RPMI8226 (cell line): ENCODE results near the gene GMFB.

Source experiments
- DNase-seq: peaks from one replicate; pipeline ENCODE4 v3.0.0-alpha.2; 2015

GMFB gene

GRCh38 chr14:54488646-54489317 is at the start of gene GMFB:
GMFB (minus strand) TSS chr14:54488980; CDS start chr14:54488927, 53 bp downstream.
- DNase-seq: peak; percentile 89

GRCh38 chr14:54538055-54538454 is 49.3 kb upstream of the GMFB start:
- DNase-seq: no peak

GRCh38 chr14:54537651-54538050 is 48.9 kb upstream of the GMFB start:
- no peak for DNase-seq

- no peak for DNase-seq
These were observed 46.9 kb upstream of the GMFB start for GRCh38 chr14:54535646-54536045.

GRCh38 chr14:54535126-54535525 is 46.3 kb upstream of the GMFB start:
- no peak for DNase-seq

GRCh38 chr14:54533100-54533499 is 44.3 kb upstream of the GMFB start:
- DNase-seq: no peak

- DNase-seq: no peak
These were observed 43.6 kb upstream of the GMFB start for GRCh38 chr14:54532111-54533012.

- no peak for DNase-seq
These were observed 41.0 kb upstream of the GMFB start for GRCh38 chr14:54529811-54530210.

GRCh38 chr14:54528973-54529372 is 40.2 kb upstream of the GMFB start:
- DNase-seq: no peak

GRCh38 chr14:54524410-54524809 is 35.6 kb upstream of the GMFB start:
- DNase-seq: no peak

- no peak for DNase-seq
These were observed 27.9 kb upstream of the GMFB start for GRCh38 chr14:54516709-54517108.

- no peak for DNase-seq
These were observed 26.9 kb upstream of the GMFB start for GRCh38 chr14:54515670-54516069.

- DNase-seq: no peak
These were observed 23.6 kb upstream of the GMFB start for GRCh38 chr14:54512393-54512792.

GRCh38 chr14:54509546-54510501 is 21.0 kb upstream of the GMFB start, which contains the start of gene CGRRF1:
CGRRF1 (plus strand) TSS chr14:54509906; CDS start chr14:54509960, 54 bp downstream.
- DNase-seq: peak; percentile 93

- DNase-seq: peak; percentile 25
These were observed 14.7 kb upstream of the GMFB start for GRCh38 chr14:54503486-54503885.

GRCh38 chr14:54502602-54503001 is 13.8 kb upstream of the GMFB start:
- DNase-seq: no peak

GRCh38 chr14:54501480-54501879 is 12.7 kb upstream of the GMFB start:
- no peak for DNase-seq

- no peak for DNase-seq
These were observed 12.0 kb upstream of the GMFB start for GRCh38 chr14:54500744-54501143.

- DNase-seq: no peak
These were observed 9.8 kb upstream of the GMFB start for GRCh38 chr14:54498579-54498978.

- no peak for DNase-seq
These were observed 9.3 kb upstream of the GMFB start for GRCh38 chr14:54498095-54498531.

GRCh38 chr14:54497224-54497623 is 8.4 kb upstream of the GMFB start:
- no peak for DNase-seq

- no peak for DNase-seq
These were observed 4.5 kb upstream of the GMFB start for GRCh38 chr14:54493293-54493692.
